H1 (cell line): ENCODE measurements around the gene WNT5A. TPM values are rescaled to one million over a fixed set of nuclear protein-coding genes. Genes with fewer than 3 reads are reported as not detected.

ENCODE experiments used
- ASH2L ChIP-seq: fragments of 200-600, 300-600 bp; sonication (generic); IDR thresholded peaks from one replicate; pipeline ENCODE4 v1.7.1; 2017; ENCODE audit warnings: low read length
- CHD2 ChIP-seq: IDR thresholded peaks from 2 replicates; pipeline ENCODE4 v1.6.1; 2012; ENCODE audit warnings: low read length, improper control_type of control experiment
- GABPA ChIP-seq: IDR thresholded peaks from 2 replicates; pipeline ENCODE4 v1.6.1; 2011; ENCODE audit warnings: mild to moderate bottlenecking, low read length, moderate library complexity, borderline replicate concordance; ENCODE audit not compliant: insufficient read depth
- MAFK ChIP-seq: IDR thresholded peaks from 2 replicates; pipeline ENCODE4 v1.6.1; 2012; ENCODE audit warnings: low read depth, mild to moderate bottlenecking, improper control_type of control experiment, low read length
- SRF ChIP-seq: IDR thresholded peaks from 2 replicates; pipeline ENCODE4 v1.6.1; 2011; ENCODE audit warnings: mild to moderate bottlenecking, low read depth, low read length, moderate library complexity
- TAF7 ChIP-seq: optimal IDR thresholded peaks from 2 replicates; pipeline ENCODE3; 2011; ENCODE audit warnings: low read depth, mild to moderate bottlenecking, inconsistent platforms, low read length, moderate library complexity, borderline replicate concordance
- polyA plus RNA-seq, 7 experiments: library from polyadenylated mRNA; depleted of rRNA in 3 of 7; stranded (reverse) in 5 of 7; unstranded in 2 of 7; fragments of >200 nt in 5 of 7; fragments of 200-250 nt in 2 of 7; gene quantifications; 1 replicate in 5 of 7; 2 replicates in 1 of 7; 4 replicates in 1 of 7; pipeline versions ENCODE4 v1.2.1 to v1.2.3, GENCODE V29; 2011 to 2013; ENCODE audit warnings: missing spikeins in 2 of 7, mixed read lengths in 2 of 7
- total RNA-seq: library from RNA; stranded (reverse); fragmentation: NEBNext Ultra II Directional; extraction: Animal tissue kit (Norgen Biotek cat#: 25700); gene quantifications from 2 replicates; pipeline ENCODE4 v1.2.1, GENCODE V29; 2021
- TF ChIP-seq, protein P1 (sequence below): IDR thresholded peaks from 2 replicates; pipeline ENCODE4 v1.6.1; 2012; ENCODE audit warnings: inconsistent platforms

WNT5A gene
- total and polyA plus RNA-seq, 2 of the 8 experiments (the other 6 are each of a cell fraction or from before 2014, with no cell fraction given) = 3.9 to 5.6 TPM

DNA sequence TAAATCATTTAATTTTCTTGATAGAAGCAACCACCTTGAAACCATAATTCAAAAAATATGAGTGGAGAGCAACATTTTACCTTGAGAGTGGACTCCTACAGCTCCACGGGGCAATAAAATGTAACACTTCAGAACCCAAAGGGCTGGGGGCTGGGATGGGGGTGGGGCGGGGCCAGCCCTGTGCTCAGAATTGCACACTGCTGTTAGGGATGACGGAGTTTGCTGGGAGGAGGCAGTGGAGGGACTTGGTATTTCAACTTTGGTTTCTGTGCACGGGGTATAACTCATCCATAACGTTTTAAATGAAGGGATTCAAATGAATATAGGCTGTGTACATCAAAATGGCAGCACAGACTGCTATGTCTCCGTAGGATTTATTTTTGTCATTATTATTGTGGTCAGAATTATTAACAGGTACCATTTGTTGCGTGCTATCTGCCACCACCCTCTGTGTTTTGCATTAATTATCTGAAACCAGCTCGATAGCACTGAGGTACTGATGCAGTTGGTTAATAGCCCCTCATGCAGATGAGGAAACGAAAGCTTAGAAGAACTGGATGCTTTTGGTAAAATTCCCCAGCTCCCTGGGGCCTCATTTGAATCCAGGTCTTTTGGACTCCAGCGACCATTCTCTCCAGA lies 29.4 kb upstream of the WNT5A start (continued):
- no peak for TF ChIP-seq MAFK
- no peak for TF ChIP-seq SRF
- TF ChIP-seq, protein P1, sequence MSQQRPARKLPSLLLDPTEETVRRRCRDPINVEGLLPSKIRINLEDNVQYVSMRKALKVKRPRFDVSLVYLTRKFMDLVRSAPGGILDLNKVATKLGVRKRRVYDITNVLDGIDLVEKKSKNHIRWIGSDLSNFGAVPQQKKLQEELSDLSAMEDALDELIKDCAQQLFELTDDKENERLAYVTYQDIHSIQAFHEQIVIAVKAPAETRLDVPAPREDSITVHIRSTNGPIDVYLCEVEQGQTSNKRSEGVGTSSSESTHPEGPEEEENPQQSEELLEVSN = no peak
- TF ChIP-seq GABPA = no peak
- TF ChIP-seq CHD2 = no peak
- no peak for TF ChIP-seq TAF7
- no peak for TF ChIP-seq ASH2L
- TF ChIP-seq, all 59 proteins: peak for 0
